Neuronal stem cell (in vitro differentiated cells): ENCODE results near the gene PIK3CD.

Source experiments
- DNase-seq: peaks from one replicate; pipeline ENCODE4 v3.0.0-alpha.2; 2013; ENCODE audit warnings: low spot score
- H2AFZ ChIP-seq: one replicate; pipeline ENCODE4 v1.6.1; 2013; ENCODE audit warnings: mild to moderate bottlenecking, low read length, inconsistent platforms
- H2AK5ac ChIP-seq: 2 replicates; pipeline ENCODE4 v1.6.1; 2013; ENCODE audit warnings: low read depth, mild to moderate bottlenecking, inconsistent platforms, low read length, moderate library complexity, mixed read lengths
- H2BK120ac ChIP-seq: 2 replicates; pipeline ENCODE4 v1.6.1; 2013; ENCODE audit warnings: low read depth, mild to moderate bottlenecking, inconsistent platforms, low read length, moderate library complexity, mixed read lengths
- H2BK12ac ChIP-seq: one replicate; pipeline ENCODE4 v1.6.1; 2013; ENCODE audit warnings: low read length, inconsistent platforms
- H2BK15ac ChIP-seq: 2 replicates; pipeline ENCODE4 v1.6.1; 2013; ENCODE audit warnings: mild to moderate bottlenecking, low read length, inconsistent platforms, mixed read lengths
- H2BK5ac ChIP-seq: one replicate; pipeline ENCODE4 v1.6.1; 2013; ENCODE audit warnings: inconsistent platforms, mild to moderate bottlenecking, low read length, moderate library complexity
- H3K14ac ChIP-seq: one replicate; pipeline ENCODE4 v1.6.1; 2013; ENCODE audit warnings: low read length, inconsistent platforms
- H3K18ac ChIP-seq: 2 replicates; pipeline ENCODE4 v1.6.1; 2013; ENCODE audit warnings: low read length, inconsistent platforms
- H3K23ac ChIP-seq: 2 replicates; pipeline ENCODE4 v1.6.1; 2013; ENCODE audit warnings: low read depth, mild to moderate bottlenecking, mixed read lengths, low read length, inconsistent platforms; ENCODE audit not compliant: poor library complexity
- H3K27ac ChIP-seq: replicated peaks from 3 replicates; pipeline ENCODE4 v1.5.1; 2013; ENCODE audit warnings: low read length, inconsistent platforms
- H3K27me3 ChIP-seq, 3 experiments: 2 replicates each; pipeline ENCODE4 v1.6.1; 2013; ENCODE audit warnings: low read length in 3 of 3, mild to moderate bottlenecking in 2 of 3, inconsistent platforms in 1 of 3, low read depth in 1 of 3, mixed read lengths in 1 of 3, moderate library complexity in 1 of 3; ENCODE audit not compliant: control insufficient read depth in 3 of 3, insufficient read depth in 3 of 3
- H3K36me3 ChIP-seq, 2 donors: replicated peaks in 1 of 2; 2 replicates each; pipeline ENCODE4 v1.6.1; 2013; ENCODE audit warnings: low read length in 2 of 2; ENCODE audit not compliant: control insufficient read depth in 2 of 2, insufficient read depth in 2 of 2
- H3K4ac ChIP-seq: 2 replicates; pipeline ENCODE4 v1.6.1; 2013; ENCODE audit warnings: inconsistent platforms, mild to moderate bottlenecking, low read length, moderate library complexity
- H3K4me1 ChIP-seq, 2 donors: 1 replicate in 1 of 2; 2 replicates in 1 of 2; pipeline ENCODE4 v1.6.1; 2013; ENCODE audit warnings: low read length in 2 of 2, low read depth in 1 of 2; ENCODE audit not compliant: control insufficient read depth in 2 of 2, insufficient read depth in 1 of 2
- H3K4me2 ChIP-seq: one replicate; pipeline ENCODE4 v1.6.1; 2013; ENCODE audit warnings: mild to moderate bottlenecking, low read length, inconsistent platforms; ENCODE audit not compliant: insufficient read depth, poor library complexity, severe bottlenecking
- H3K4me3 ChIP-seq, 2 donors: 2 replicates each; pipeline ENCODE4 v1.5.1; 2013; ENCODE audit warnings: low read length in 2 of 2, mild to moderate bottlenecking in 2 of 2, inconsistent platforms in 1 of 2, moderate library complexity in 1 of 2
- H3K79me1 ChIP-seq: one replicate; pipeline ENCODE4 v1.6.1; 2013; ENCODE audit warnings: low read depth, mild to moderate bottlenecking, inconsistent platforms, low read length, moderate library complexity
- H3K9ac ChIP-seq: one replicate; pipeline ENCODE4 v1.6.1; 2013; ENCODE audit warnings: mild to moderate bottlenecking, low read depth, low read length, inconsistent platforms; ENCODE audit not compliant: poor library complexity
- H3K9me3 ChIP-seq, 2 donors: replicated peaks in 1 of 2; 2 replicates each; pipeline versions ENCODE3 to v1.6.1; 2013; ENCODE audit warnings: low read length in 2 of 2, mild to moderate bottlenecking in 2 of 2, inconsistent platforms in 1 of 2, low read depth in 1 of 2, mixed read lengths in 1 of 2, moderate library complexity in 1 of 2; ENCODE audit not compliant: control insufficient read depth in 2 of 2, insufficient read depth in 1 of 2
- H4K8ac ChIP-seq: one replicate; pipeline ENCODE4 v1.6.1; 2013; ENCODE audit warnings: low read depth, mild to moderate bottlenecking, inconsistent platforms, low read length, moderate library complexity
- H4K91ac ChIP-seq: one replicate; pipeline ENCODE4 v1.6.1; 2013; ENCODE audit warnings: low read length, low read depth, mild to moderate bottlenecking, inconsistent platforms; ENCODE audit not compliant: poor library complexity
- WGBS, 2 donors: extraction: QIAGEN DNeasy Blood & Tissue Kit; methylation state at CpG; one replicate each; pipeline ENCODE4 v1.1.7; 2013; ENCODE audit warnings: missing lambda C conversion rate in 2 of 2, mixed read lengths in 1 of 2; ENCODE audit not compliant: insufficient read length in 2 of 2, insufficient replicate concordance in 1 of 2; ENCODE audit errors: extremely low coverage in 2 of 2; 5-methylcytosine and 5-hydroxymethylcytosine counted together

Gene PIK3CD

DNA sequence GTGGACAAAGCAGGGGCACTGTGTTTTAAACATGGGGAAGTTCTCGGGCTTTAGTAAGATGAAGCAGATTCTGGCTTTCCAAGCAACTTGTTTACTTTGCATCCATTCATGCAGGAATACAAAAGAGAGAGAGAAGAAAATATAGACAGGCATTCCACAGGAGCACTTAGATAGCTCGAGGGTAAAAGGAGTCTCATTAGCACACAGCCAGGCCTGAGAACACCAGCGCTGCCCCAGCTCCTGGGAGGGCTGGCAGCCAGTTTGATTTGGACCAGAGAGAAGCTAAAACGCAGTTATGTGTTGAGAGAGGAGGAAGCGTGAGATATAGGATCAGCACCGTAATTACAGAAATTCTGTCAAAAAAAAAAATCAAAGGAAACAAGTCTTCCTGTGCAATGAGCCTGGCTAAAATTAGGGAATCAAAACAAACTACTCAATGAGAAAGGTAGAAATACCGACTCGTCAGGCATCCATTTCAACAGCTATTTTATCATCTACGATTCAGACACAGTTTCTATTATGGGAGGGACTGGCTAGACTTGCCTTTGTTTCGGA, 104.0 kb downstream of the PIK3CD start:
- Histone ChIP-seq H3K27ac (peak overlapping the region; percentile 23), H2BK120ac (no peak overlapping the region), H3K23ac (no peak overlapping the region), H2AFZ (no peak overlapping the region), H3K79me1 (peaks cover 3% of the 10 kb centered on the region), H3K4me1 (peaks cover 0 to 2% of the 10 kb centered on the region in 2 donors), H3K36me3 (peaks cover 12 to 53% of the 10 kb centered on the region in 2 donors), H2BK15ac (no peak overlapping the region), H3K9ac (no peak overlapping the region), H3K4me3 (no peak overlapping the region), H4K8ac (no peak overlapping the region), H3K14ac (no peak overlapping the region), H2BK12ac (no peak overlapping the region), H3K27me3 (no peaks in the 10 kb centered on the region), H2AK5ac (no peak overlapping the region), H3K18ac (no peak overlapping the region), H3K4ac (no peak overlapping the region), H3K9me3 (peaks cover 0 to 3% of the 10 kb centered on the region in 2 donors), H2BK5ac (no peak overlapping the region), H3K4me2 (no peak overlapping the region), H4K91ac (no peak overlapping the region)
- no peak for DNase-seq
- no CpG with 5 or more reads among the region's 10 CpGs for WGBS, 2 donors

DNA sequence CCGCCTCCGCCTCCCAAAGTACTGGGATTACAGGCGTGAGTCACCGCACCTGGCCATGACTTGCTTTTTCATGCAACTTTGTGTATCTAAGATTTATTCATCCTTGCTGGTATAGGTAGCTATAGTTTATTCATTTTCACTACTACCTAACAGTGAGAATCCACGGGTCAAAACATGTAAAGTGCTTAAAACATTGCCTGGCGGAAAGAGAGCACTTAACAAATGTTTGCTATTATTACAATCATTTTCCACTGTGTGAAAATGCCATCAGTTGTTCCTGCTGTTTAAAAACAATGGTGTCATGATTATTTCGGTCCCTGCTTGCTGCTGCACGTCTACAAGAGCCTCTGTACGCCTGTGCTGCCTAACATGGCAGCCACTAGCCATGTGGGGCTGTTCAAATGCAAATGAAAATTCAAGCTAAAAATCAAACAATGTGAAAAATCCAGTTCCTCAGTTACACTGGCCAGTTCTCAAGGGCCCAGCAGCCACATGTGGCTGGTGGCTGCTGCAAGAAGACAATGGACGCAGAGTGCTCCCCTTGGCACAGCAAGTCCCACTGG, 107.1 kb downstream of the PIK3CD start:
- WGBS, 2 donors: no CpG with 5 or more reads among the region's 10 CpGs
- no peak overlapping the region for H3K9ac ChIP-seq
- no peak overlapping the region for H2BK15ac ChIP-seq
- peaks cover 3% of the 10 kb centered on the region for H3K79me1 ChIP-seq
- H3K18ac ChIP-seq: peak overlapping the region; percentile 61
- no peak overlapping the region for H3K27ac ChIP-seq
- no peak overlapping the region for H3K23ac ChIP-seq
- no peak for DNase-seq
- H2AFZ ChIP-seq: no peak overlapping the region
- peaks cover 0 to 5% of the 10 kb centered on the region in 2 donors for H3K4me1 ChIP-seq
- no peak overlapping the region for H2BK12ac ChIP-seq
- H3K9me3 ChIP-seq: peaks cover 1 to 3% of the 10 kb centered on the region in 2 donors
- no peak overlapping the region for H2AK5ac ChIP-seq
- no peak overlapping the region for H4K8ac ChIP-seq
- no peaks in the 10 kb centered on the region for H3K27me3 ChIP-seq
- H2BK5ac ChIP-seq: no peak overlapping the region
- H4K91ac ChIP-seq: no peak overlapping the region
- H3K4ac ChIP-seq: no peak overlapping the region
- H3K4me2 ChIP-seq: no peak overlapping the region
- H3K14ac ChIP-seq: no peak overlapping the region
- H2BK120ac ChIP-seq: no peak overlapping the region
- H3K36me3 ChIP-seq: peaks cover 6 to 38% of the 10 kb centered on the region in 2 donors
- H3K4me3 ChIP-seq: no peak overlapping the region

DNA sequence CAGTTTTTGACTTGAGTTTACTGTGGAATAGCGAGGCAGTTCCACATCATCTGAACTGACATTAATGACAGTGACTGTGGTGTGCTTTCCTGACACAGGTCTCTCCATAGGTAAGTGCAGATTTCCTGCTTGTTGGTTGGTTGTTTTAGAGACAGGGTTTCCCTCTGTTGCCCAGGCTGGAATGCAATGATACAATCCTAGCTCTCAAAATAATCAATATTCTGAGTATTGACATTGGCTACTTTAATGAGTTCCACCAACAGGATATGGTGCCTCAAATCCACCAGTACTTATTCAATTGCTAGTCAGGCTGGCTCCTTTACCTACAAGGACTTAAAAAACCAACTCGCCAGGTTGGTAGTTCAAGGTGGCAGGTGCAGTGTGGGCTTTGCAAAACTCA, 108.4 kb downstream of the PIK3CD start:
- H3K4me3 ChIP-seq: no peak overlapping the region
- no peak overlapping the region for H2AFZ ChIP-seq
- H2BK120ac ChIP-seq: no peak overlapping the region
- H3K4ac ChIP-seq: peak overlapping the region; percentile 7
- H4K91ac ChIP-seq: no peak overlapping the region
- H3K79me1 ChIP-seq: peaks cover 3% of the 10 kb centered on the region
- peaks cover 5 to 36% of the 10 kb centered on the region in 2 donors for H3K36me3 ChIP-seq
- no peak overlapping the region for H3K27ac ChIP-seq
- WGBS, 2 donors: no CpG with 5 or more reads among the region's 2 CpGs
- no peak overlapping the region for H3K4me2 ChIP-seq
- H3K4me1 ChIP-seq: peaks cover 0 to 6% of the 10 kb centered on the region in 2 donors
- no peak overlapping the region for H2BK5ac ChIP-seq
- no peak overlapping the region for H3K18ac ChIP-seq
- H3K27me3 ChIP-seq: no peaks in the 10 kb centered on the region
- H2AK5ac ChIP-seq: no peak overlapping the region
- no peak overlapping the region for H4K8ac ChIP-seq
- H2BK15ac ChIP-seq: no peak overlapping the region
- no peak for DNase-seq
- H3K9ac ChIP-seq: no peak overlapping the region
- no peak overlapping the region for H3K23ac ChIP-seq
- H3K9me3 ChIP-seq: peaks cover 3 to 4% of the 10 kb centered on the region in 2 donors
- H3K14ac ChIP-seq: no peak overlapping the region
- no peak overlapping the region for H2BK12ac ChIP-seq

DNA sequence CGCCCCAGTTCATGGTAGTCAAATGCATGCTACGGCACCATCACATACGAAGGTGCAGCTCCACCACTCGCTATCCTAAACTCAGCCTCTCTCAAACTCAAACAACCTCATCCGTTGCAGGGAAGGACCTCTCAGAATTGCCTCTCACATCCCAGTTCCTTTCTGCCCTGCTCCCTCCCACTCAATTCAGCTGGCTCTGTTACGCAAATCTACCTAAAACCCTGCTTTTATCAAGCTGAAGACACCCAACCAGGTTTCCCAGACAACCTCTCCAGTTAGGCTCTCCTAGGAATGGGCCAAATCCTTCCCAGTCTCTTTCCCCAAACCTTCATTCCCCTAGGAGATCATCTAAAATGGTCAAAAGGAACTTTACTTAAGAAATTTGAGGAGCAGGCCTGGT, 109.3 kb downstream of the PIK3CD start:
- Histone ChIP-seq H2BK5ac (no peak overlapping the region), H3K4me1 (peaks cover 0 to 4% of the 10 kb centered on the region in 2 donors), H3K27me3 (no peaks in the 10 kb centered on the region), H3K4me3 (no peak overlapping the region), H3K36me3 (peaks cover 4 to 32% of the 10 kb centered on the region in 2 donors), H4K91ac (no peak overlapping the region), H3K23ac (no peak overlapping the region), H3K18ac (no peak overlapping the region), H2BK15ac (no peak overlapping the region), H3K79me1 (peaks cover 3% of the 10 kb centered on the region), H3K9me3 (peaks cover 3 to 4% of the 10 kb centered on the region in 2 donors), H2BK120ac (no peak overlapping the region), H2AK5ac (no peak overlapping the region), H2BK12ac (no peak overlapping the region), H3K9ac (no peak overlapping the region), H3K4me2 (no peak overlapping the region), H3K14ac (no peak overlapping the region), H4K8ac (no peak overlapping the region), H2AFZ (no peak overlapping the region), H3K27ac (no peak overlapping the region), H3K4ac (no peak overlapping the region)
- DNase-seq: no peak
- no CpG with 5 or more reads among the region's 6 CpGs for WGBS, 2 donors
